ENCODE results near the gene SF3B1. TPM values are rescaled to one million over a fixed set of nuclear protein-coding genes. Genes with fewer than 3 reads are reported as not detected.
A peak's percentile ranks its signal among the peaks of the same experiment; 100 is the strongest.
"Not testable (repeated sequence)": the region's sequence is repeated elsewhere in the genome, so short reads cannot be mapped to it uniquely, and the experiment has no call there.

Gene SF3B1
- total and polyA plus RNA-seq, 2 experiments from 2014 or later: 196 to 216 TPM

DNA sequence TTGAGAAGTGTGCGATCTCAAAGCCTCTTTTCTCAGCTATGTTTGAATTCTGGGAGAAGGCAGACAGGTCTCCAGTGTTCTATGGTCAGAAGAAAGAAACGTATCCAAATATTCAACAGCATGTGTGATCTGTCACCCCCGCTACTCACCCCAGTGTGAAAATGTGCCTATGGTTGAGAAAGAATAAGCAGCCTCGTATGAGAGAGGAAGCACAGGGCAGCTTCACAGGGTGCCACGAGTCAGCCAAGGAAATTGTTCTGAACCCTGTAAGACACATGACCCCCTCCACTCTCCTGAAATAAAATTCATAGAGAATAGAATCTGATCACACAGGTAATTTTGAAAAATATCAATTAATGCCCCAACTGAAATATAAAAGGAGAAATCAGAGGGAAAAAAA lies 8.0 kb upstream of the SF3B1 start:
- no peaks in the 10 kb centered on the region for H3F3A ChIP-seq (ENCODE audit: insufficient read depth)
- H3K36me3 ChIP-seq (ENCODE audit: low read depth): no peaks in the 10 kb centered on the region
- H2AFZ ChIP-seq: no peak overlapping the region
- TF ChIP-seq EZH2 (IDR thresholded peaks at IDR 0.05; ENCODE audit: insufficient read depth, poor library complexity, severe bottlenecking): no peak
- no peak for TF ChIP-seq EZH2phosphoT487 (IDR thresholded peaks at IDR 0.05; ENCODE audit: insufficient read depth, low read depth)
- H3K4me3 ChIP-seq: no peak overlapping the region
- in situ Hi-C loops (cut with MboI): no loop called here
- no peaks in the 10 kb centered on the region for H3K9me2 ChIP-seq (ENCODE audit: insufficient read depth)
- no peak overlapping the region for H3K9ac ChIP-seq
- H3K79me2 ChIP-seq (ENCODE audit: insufficient read depth): no peaks in the 10 kb centered on the region
- no peaks in the 10 kb centered on the region for H3K9me3 ChIP-seq (ENCODE audit: low read depth)
- no peaks in the 10 kb centered on the region for H3K4me1 ChIP-seq (ENCODE audit: insufficient read depth)
- no peaks in the 10 kb centered on the region for H3K27me3 ChIP-seq (replicated peaks; ENCODE audit: insufficient read depth)
- 59 to 63% methylated on average over 5 of the region's 5 CpGs for WGBS, 2 experiments (ENCODE audit: low coverage in 1 of 2, low lambda C conversion rate in 2 of 2, missing lambda C conversion rate in 2 of 2)
- H4K20me1 ChIP-seq (ENCODE audit: insufficient read depth): no peaks in the 10 kb centered on the region
- H3K4me2 ChIP-seq (ENCODE audit: unreplicated experiment): no peak overlapping the region
- no peak overlapping the region for H3K27ac ChIP-seq
- DNase-seq: no peak

DNA sequence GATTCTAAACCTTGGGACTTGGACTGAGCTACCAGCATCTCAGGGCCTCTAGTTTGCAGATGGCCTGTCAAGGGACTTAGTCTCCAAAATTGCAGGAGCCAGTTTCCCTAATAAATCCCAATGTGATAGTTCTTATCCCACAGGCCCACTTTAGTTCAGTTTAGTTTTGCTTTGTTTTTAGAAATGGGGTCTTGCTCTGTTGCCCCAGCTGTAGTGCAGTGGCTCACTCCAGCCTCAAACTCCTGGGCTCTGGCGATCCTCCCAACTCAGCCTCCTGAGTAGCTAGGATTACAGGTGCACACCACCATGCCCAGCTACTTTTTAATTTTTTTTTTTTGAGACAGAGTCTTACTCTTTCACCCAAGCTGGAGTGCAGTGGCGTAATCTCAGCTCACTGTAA lies 2.6 kb upstream of the SF3B1 start:
- Histone ChIP-seq H3K27me3 (replicated peaks; ENCODE audit: insufficient read depth) (no peaks in the 10 kb centered on the region), H3K9me3 (ENCODE audit: low read depth) (no peaks in the 10 kb centered on the region), H3K27ac (no peak overlapping the region), H3K4me2 (ENCODE audit: unreplicated experiment) (no peak overlapping the region), H3K9me2 (ENCODE audit: insufficient read depth) (no peaks in the 10 kb centered on the region), H2AFZ (no peak overlapping the region), H4K20me1 (ENCODE audit: insufficient read depth) (peaks cover 10% of the 10 kb centered on the region; the same call in 1 of the 2 replicates), H3K4me3 (no peak overlapping the region), H3F3A (ENCODE audit: insufficient read depth) (peaks cover 18% of the 10 kb centered on the region; the same call in 1 of the 2 replicates), H3K9ac (no peak overlapping the region), H3K79me2 (ENCODE audit: insufficient read depth) (peaks cover 37% of the 10 kb centered on the region), H3K36me3 (ENCODE audit: low read depth) (no peaks in the 10 kb centered on the region), H3K4me1 (ENCODE audit: insufficient read depth) (peaks cover 14% of the 10 kb centered on the region)
- DNase-seq: no peak
- 92 to 95% methylated on average over 2 of the region's 2 CpGs for WGBS, 2 experiments (ENCODE audit: low coverage in 1 of 2, low lambda C conversion rate in 2 of 2, missing lambda C conversion rate in 2 of 2)
- in situ Hi-C loops (cut with MboI): no loop called here
- TF ChIP-seq EZH2 (IDR thresholded peaks at IDR 0.05; ENCODE audit: insufficient read depth, poor library complexity, severe bottlenecking): no peak
- no peak for TF ChIP-seq EZH2phosphoT487 (IDR thresholded peaks at IDR 0.05; ENCODE audit: insufficient read depth, low read depth)

DNA sequence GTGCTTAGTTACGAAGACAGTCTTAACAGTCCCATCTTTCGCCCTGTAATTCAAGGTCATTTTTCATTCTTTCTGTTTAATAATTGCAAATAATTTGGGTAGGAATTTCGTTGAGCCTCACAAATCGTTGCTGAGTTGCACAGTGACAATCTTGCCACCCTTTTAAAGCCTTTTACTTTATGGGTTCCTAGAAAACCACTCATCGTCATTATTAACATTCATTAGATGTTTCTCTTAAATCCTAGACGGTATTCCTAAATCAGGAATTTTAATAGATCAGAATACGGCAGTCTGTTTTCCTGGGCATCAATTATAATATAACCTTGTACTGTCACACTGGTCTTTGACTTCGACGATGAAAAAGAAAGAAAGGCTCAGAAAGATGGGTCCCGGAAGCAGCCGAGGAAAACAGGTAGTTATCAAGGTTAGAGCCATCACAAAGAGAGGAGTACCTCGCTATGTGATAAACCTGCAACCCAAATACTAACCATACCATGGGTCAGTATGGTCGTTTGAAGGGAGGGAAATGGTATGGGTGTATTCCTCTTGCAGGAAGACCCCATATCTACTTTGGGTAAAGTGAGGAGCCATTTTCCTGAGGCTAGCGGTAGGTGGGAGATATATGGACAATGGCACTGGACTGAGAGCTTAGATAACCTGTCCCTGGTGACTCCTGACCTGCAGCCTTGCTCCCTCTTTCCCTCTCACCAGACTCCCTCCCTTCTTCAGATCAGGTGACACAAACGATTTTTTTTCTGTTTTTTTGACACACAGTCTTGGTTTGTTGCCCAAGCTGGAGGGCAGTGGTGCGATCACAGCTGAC lies 981 bp upstream of the SF3B1 start:
- Histone ChIP-seq H3K4me3 (peak overlapping the region; percentile 82), H3K9me3 (ENCODE audit: low read depth) (no peaks in the 10 kb centered on the region), H4K20me1 (ENCODE audit: insufficient read depth) (peaks cover 17% of the 10 kb centered on the region; the same call in 1 of the 2 replicates), H3K27me3 (replicated peaks; ENCODE audit: insufficient read depth) (no peaks in the 10 kb centered on the region), H3F3A (ENCODE audit: insufficient read depth) (peaks cover 18% of the 10 kb centered on the region; the same call in 1 of the 2 replicates), H3K4me1 (ENCODE audit: insufficient read depth) (peaks cover 27% of the 10 kb centered on the region), H3K36me3 (ENCODE audit: low read depth) (no peaks in the 10 kb centered on the region), H3K27ac (peak overlapping the region; percentile 96), H3K4me2 (ENCODE audit: unreplicated experiment) (peak overlapping the region; percentile 96), H3K9ac (peak overlapping the region; percentile 99), H2AFZ (peak overlapping the region; percentile 84), H3K9me2 (ENCODE audit: insufficient read depth) (no peaks in the 10 kb centered on the region), H3K79me2 (ENCODE audit: insufficient read depth) (peaks cover 52% of the 10 kb centered on the region)
- WGBS, 2 experiments (ENCODE audit: low coverage in 1 of 2, low lambda C conversion rate in 2 of 2, missing lambda C conversion rate in 2 of 2): 34 to 37% methylated on average over 16 of the region's 16 CpGs
- DNase-seq: no peak
- in situ Hi-C loops (cut with MboI): no loop called here
- TF ChIP-seq EZH2phosphoT487 (IDR thresholded peaks at IDR 0.05; ENCODE audit: insufficient read depth, low read depth): no peak
- TF ChIP-seq EZH2 (IDR thresholded peaks at IDR 0.05; ENCODE audit: insufficient read depth, poor library complexity, severe bottlenecking): no peak

DNA sequence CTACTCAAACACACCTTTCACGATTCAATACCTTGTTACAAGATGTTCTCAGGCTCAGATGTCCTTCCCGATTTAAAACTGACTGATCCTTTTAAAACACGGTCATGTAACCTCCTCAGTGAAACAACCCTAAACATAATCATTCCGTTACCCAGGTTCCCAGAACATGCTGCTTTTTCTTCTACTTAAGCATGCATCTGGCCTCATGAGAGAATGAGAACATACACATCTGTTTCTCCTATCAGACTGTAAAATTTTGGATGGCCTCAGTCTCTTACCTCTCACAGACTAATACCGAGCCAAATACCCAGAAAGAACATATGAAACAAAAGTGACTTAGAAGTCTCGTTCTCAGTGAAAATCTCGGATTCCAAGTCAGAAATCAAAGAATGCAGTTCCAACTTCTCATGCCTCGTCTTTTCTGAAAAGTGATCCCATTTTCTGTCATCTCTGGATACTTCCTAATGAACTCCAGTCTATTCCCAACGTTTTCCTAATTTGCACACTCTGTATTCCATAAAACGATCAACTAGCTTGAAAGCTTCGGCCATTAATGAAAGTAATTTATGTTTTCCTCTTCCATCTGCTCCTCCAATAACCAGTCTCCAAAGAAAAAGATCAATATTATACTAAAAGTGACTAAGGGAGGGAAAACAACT lies 919 bp downstream of the SF3B1 start:
- Histone ChIP-seq H3K9me2 (ENCODE audit: insufficient read depth) (no peaks in the 10 kb centered on the region), H3K27me3 (replicated peaks; ENCODE audit: insufficient read depth) (no peaks in the 10 kb centered on the region), H3K4me1 (ENCODE audit: insufficient read depth) (peaks cover 27% of the 10 kb centered on the region), H3K79me2 (ENCODE audit: insufficient read depth) (peaks cover 71% of the 10 kb centered on the region), H3K36me3 (ENCODE audit: low read depth) (no peaks in the 10 kb centered on the region), H3K4me3 (peak overlapping the region; percentile 82), H4K20me1 (ENCODE audit: insufficient read depth) (peaks cover 24% of the 10 kb centered on the region; the same call in 1 of the 2 replicates), H2AFZ (peak overlapping the region; percentile 78; the same call in 1 of the 2 replicates), H3K9ac (peak overlapping the region; percentile 99), H3K9me3 (ENCODE audit: low read depth) (no peaks in the 10 kb centered on the region), H3K27ac (peak overlapping the region; percentile 96), H3F3A (ENCODE audit: insufficient read depth) (peaks cover 25% of the 10 kb centered on the region; the same call in 1 of the 2 replicates), H3K4me2 (ENCODE audit: unreplicated experiment) (peak overlapping the region; percentile 96)
- WGBS, 2 experiments (ENCODE audit: low coverage in 1 of 2, low lambda C conversion rate in 2 of 2, missing lambda C conversion rate in 2 of 2): 1 to 2% methylated on average over 11 of the region's 11 CpGs
- TF ChIP-seq EZH2phosphoT487 (IDR thresholded peaks at IDR 0.05; ENCODE audit: insufficient read depth, low read depth) (no peak), EZH2 (IDR thresholded peaks at IDR 0.05; ENCODE audit: insufficient read depth, poor library complexity, severe bottlenecking) (no peak)
- in situ Hi-C loops (cut with MboI): no loop called here
- peak; percentile 51 for DNase-seq

DNA sequence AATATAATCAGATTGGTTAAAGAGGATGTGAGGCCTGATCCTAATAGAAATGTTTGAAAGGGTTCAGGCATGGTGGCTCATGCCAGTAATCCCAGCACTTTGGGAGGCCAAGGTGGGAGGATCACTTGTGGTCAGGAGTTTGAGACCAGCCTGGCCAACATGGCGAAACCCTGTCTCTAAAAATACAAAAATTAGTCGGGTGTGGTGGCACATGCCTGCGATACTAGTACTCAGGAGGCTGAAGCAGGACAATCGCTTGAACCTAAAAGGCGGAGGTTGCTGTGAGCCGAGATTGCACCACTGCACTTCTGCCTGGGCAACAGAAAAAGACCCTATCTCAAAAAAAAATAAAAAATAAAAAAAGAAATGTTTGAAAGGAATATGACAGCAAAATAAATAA lies 2.3 kb downstream of the SF3B1 start:
- Histone ChIP-seq H3K4me3 (peak overlapping the region; percentile 82), H3K79me2 (ENCODE audit: insufficient read depth) (peaks cover 85% of the 10 kb centered on the region), H3K9ac (peak overlapping the region; percentile 99), H3F3A (ENCODE audit: insufficient read depth) (peaks cover 31% of the 10 kb centered on the region; the same call in 1 of the 2 replicates), H4K20me1 (ENCODE audit: insufficient read depth) (peaks cover 29% of the 10 kb centered on the region; the same call in 1 of the 2 replicates), H3K4me2 (ENCODE audit: unreplicated experiment) (peak overlapping the region; percentile 96), H3K4me1 (ENCODE audit: insufficient read depth) (peaks cover 30% of the 10 kb centered on the region)
- H3K27ac ChIP-seq; H3K36me3 ChIP-seq (ENCODE audit: low read depth); in situ Hi-C loops (cut with MboI); DNase-seq; H3K9me3 ChIP-seq (ENCODE audit: low read depth); H3K27me3 ChIP-seq (replicated peaks; ENCODE audit: insufficient read depth); H2AFZ ChIP-seq; H3K9me2 ChIP-seq (ENCODE audit: insufficient read depth): not testable (repeated sequence)
- WGBS, 2 experiments (ENCODE audit: low coverage in 1 of 2, low lambda C conversion rate in 2 of 2, missing lambda C conversion rate in 2 of 2): 53 to 62% methylated on average over 6 of the region's 6 CpGs
